Stimulated activated CD8-positive, alpha-beta memory T cell treated with anti-CD3 and anti-CD28 coated beads, Interleukin-7, amount 100 ng/mL, for 24 hours (primary cell): ENCODE measurements around the gene MYL2.
"Not testable (repeated sequence)": the region's sequence is repeated elsewhere in the genome, so short reads cannot be mapped to it uniquely, and the experiment has no call there.

Source experiments
- DNase-seq: peaks from one replicate; pipeline ENCODE4 v3.0.0-alpha.2; 2020; ENCODE audit warnings: low read depth

The MYL2 gene

DNA sequence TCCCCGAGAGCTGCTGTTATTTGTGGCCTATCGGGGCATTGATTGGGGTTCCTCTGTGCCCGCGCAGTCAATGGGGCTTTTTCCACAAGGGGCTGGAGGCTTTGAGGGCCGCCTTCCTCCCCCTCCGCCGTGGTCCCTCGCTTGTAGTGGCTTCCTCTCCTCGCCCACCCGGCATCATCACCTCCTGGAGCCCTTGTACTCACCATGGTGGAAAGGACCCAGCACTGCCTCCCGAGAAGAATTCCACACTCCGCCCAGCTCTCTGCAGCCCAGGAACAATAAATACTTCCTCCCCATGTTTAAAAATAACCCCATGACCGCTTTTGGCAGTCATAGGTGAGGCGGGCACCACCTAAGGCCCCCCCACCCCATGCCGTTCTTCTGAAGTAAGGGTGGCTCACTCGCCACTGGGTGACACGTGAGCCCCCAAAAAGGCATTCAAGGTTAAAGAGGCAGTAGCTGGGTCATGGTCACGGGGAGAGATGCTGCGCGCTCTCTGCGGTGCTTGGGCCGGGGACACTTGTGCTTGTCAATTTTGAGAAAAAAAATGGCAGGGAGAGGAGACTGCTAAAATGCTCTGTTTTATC, at the start of gene MYL2:
Gene MYL2 (minus strand): TSS at position 256 of the 587 bp plus-strand sequence. CDS start 50 bp downstream, at position 206.
- DNase-seq = no peak

- no peak for DNase-seq
These were observed 45.8 kb upstream of the MYL2 start for GRCh38 chr12:110966081-110966760.

GRCh38 chr12:110965574-110965973, 45.2 kb upstream of the MYL2 start:
- no peak for DNase-seq

DNA sequence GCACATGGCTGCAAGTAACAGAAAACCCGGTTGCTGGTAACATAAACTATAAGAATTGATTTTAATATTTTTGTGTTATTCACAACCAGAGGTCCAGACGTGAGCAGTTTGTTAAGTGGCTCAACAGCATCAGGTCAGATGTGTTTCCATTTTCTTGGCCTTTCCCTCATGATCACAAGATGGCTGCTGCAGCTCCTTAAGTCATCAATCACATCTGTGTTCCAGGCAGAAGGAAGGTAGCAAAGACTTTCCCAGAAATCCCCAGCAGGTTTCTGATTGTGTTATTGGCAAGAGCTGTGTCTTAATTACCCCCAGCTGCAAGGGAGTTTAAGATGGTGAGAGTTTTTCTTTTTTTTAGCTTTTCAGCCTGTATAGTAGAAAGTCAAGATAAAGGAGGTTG, 40.4 kb upstream of the MYL2 start:
- no peak for DNase-seq

DNA sequence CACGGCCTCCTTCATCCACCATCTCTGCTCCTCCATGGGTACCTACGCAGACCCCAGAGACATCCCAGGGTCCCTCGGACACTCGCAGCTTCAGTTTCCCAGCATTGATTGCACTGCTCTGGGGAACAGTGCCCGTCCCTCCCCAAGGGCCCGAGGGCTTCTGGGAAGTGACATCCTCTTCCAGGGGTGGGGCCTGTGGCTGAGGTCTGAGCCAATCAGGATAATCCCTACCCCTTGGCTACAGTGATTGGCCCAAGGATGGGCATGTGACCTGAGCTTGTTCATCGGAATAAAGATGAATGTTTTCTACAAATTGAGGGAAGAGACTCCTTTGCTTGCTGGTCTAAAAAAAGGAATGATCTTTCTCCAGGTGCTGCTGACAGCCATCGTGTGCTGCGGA, 37.3 kb upstream of the MYL2 start:
- no peak for DNase-seq

DNA sequence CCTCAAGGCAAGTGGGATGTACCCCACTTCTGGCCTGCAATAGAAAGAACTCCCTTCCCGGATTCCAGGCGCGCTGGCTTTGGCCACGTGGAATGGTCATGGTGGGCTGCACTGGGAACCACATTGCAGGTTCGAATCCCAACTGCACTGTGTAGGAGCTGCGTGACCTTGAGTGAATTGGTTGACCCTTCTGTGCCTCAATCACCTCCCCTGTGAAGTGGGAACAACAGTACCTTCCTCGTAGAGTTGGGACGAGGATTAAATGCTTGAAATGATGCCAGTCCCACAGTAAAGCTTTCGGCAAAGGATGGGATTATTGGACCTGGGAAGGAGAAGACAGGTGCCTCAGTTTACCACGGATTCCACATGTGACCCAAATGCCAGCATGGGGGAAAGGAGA, 36.8 kb upstream of the MYL2 start:
- DNase-seq = no peak

GRCh38 chr12:110950867-110951266, 30.5 kb upstream of the MYL2 start:
- not testable (repeated sequence) for DNase-seq

- not testable (repeated sequence) for DNase-seq
These were observed 30.1 kb upstream of the MYL2 start for GRCh38 chr12:110950466-110950865.

DNA sequence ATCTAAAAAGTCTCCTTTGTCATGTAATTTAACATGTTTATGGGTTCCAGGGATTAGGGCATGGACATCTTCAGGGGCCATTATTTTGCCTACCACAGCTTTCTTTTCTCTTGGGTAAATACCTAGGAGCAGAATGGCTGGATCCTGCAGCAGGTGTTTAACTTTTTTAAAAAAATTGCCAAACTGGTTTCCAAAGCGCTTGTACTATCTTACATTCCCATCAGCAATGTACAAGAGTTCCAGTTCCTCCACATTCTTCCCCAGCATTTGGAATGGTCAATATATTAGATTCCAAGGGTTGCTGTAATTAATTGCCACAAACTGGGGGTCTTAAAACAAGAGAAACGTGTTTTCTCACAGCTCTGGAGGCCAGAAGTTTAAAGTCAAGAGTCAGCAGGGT, 27.7 kb upstream of the MYL2 start:
- DNase-seq = no peak

- no peak for DNase-seq
These were observed 23.0 kb upstream of the MYL2 start for GRCh38 chr12:110943373-110943772.

DNA sequence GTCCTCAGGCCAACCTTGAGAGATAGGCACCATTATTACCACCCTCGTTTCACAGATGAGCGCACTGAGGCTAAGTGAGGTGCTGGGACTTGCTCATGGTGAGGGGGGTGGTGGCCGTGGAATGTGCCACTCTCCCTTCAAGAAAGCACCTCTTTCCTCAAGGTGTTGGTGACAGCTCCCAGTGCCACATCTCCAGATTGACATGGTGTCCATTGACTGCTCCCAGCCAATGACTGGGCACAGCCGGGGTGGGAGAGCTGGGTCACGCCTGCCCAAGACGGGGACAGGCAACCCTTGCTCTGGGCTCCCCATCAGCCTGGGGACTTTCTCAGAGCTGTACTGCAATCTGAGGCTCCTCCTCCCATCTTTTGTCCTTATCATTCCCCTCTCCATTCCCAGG, 21.0 kb upstream of the MYL2 start:
- no peak for DNase-seq

DNA sequence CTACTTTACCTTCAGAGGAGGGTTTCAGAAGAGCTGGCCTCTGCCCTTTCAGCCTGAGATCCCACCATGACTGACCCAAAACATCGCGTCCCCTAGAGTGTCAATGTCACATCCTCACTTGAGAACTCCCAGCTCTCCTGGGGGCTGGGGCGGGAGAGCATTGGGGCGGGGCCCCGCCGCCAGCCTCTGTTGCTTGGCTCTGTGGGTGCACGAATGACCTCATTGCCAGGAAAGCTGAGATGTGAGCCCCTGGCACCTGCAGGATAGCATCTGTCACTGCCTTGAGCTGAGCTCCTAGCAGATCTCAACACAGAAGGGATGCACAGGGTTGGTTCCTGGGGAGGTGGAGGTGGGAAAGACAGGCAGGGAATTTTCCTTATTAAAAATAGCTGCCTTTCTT, 20.6 kb upstream of the MYL2 start:
- no peak for DNase-seq

DNA sequence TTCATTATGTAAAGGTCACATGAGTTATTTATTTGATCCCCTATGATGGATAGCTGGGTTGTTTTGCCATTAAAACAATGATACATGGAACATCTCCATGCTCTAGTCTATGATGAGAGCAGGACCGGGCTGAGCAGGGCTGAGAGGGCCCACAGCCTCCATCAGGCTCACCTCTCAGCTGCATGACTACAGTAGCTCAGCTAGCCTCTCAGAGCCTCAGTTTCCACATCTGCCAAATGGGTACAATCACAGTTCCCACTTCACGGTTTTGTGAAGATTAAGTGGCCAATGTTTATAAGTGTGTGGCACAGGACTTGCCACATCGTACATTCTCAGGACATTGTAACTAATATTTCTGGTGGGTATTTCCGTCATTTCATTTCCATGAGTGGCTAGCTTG, 19.9 kb upstream of the MYL2 start:
- no peak for DNase-seq

DNA sequence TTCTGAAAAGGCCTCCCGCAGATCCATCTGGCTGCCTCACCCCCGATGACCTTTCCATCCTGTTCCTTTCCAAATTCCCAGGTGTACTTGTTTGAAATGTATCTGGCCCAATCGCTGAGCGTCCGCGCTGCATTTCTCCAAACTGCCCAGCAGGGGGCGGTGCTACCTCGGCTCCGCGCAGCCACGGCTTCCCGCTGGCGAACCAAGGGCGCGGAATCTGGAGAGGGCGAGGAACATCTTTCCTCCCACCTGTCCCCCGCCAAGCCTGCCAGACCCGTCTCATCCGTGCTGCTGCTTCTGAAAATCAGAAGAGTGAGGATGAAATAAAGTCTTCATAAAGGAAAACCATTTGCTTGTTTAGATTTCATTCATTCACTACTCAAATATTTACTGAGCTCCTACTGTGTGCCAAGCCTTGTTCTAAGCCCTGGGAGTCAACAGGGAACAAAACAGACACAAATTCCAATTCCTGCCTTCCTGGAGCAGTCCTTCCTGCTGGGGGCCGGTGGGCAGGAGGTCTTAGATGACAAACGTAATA, 16.8 kb upstream of the MYL2 start:
- DNase-seq = peak; percentile 14

- no peak for DNase-seq
These were observed 16.2 kb upstream of the MYL2 start for GRCh38 chr12:110936367-110937103.

- DNase-seq = no peak
These were observed 15.2 kb upstream of the MYL2 start for GRCh38 chr12:110935588-110935987.

GRCh38 chr12:110934093-110934852, 13.9 kb upstream of the MYL2 start:
- DNase-seq = no peak

DNA sequence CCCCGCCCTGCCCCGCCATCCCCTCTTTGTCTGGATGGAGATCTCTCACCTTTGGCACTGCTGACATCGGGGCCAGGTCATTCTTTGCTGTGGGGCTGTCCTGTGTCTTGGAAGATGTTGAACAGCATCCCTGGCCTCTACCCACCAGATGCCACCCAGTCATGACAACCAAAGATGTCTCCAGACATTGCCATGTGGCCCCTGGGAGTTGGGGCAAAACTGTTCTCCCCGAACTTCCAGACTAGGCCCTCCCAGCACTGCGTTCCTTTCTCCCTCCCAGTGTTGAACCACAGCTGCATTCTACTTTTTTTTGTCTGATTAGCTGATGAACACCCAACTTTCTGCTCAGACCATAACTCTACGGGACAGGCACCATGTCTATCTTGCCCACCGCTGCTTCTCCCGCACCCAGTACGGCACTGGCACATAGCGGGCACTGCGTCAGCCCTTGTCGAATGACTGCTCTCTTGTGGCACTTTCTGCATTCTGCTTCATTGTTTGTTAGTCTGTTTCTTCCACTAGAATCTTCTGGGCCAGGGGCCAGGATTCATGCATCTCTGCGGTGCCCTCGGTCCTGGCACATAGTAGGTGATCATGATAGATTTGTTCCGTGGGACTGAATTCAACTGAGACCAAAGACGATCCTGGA, 13.1 kb upstream of the MYL2 start:
- DNase-seq = no peak

DNA sequence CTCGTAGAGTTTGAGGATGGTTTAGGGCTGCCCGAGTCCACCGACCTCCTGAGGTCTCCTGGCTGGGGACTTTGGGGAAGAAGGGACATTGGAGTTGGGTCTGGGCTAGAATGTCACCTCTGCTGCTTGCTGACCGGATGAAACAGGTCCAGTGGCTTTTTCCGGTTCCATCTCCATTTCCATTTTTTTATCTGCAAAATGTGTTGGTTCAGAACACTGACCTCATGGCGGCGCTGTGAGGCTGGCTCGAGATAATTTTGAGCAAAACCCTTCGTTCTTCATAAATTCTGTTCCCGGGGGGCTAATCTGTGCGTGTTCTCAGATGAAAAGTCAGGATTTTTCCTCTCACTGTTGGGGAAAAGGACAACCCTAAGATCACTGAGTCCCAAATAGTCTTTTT, 11.7 kb upstream of the MYL2 start:
- DNase-seq = no peak

DNA sequence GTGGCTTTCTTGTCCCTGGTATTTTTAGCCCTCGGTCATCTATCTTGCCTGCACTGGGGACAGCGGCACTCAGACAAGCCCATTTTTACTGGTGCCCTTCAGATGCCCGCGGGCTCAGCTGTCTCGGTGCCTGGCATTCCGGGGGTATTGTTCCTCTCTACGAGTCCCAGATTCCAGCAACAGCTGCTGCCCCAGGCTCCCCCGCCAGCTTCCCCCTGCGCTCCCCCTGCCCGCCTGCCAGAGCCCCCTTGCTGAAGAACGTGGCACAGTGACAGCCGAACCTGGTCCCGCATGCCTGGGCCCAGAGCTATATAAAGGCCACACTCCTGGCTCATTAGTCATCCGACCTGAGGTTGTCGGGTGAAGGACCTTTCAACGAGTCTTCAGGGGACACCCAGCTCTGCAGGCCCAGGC, 10.9 kb upstream of the MYL2 start:
- DNase-seq = no peak

- DNase-seq = no peak
These were observed 10.3 kb upstream of the MYL2 start for GRCh38 chr12:110930348-110931314.
